Esophagus squamous epithelium (tissue), 4 donors: ENCODE measurements around the gene MED13L.

Experiments
- POLR2A ChIP-seq, 4 donors: fragments of 450-650 bp; IDR thresholded peaks; one replicate each; pipeline ENCODE4 v1.6.1; 2017; ENCODE audit warnings: antibody characterized with exemption in 4 of 4, mild to moderate bottlenecking in 4 of 4, moderate library complexity in 3 of 4
- TF ChIP-seq, protein P1 (sequence below), 6 experiments: fragments of 450-650 bp in 4 of 6; fragments of 200-600 bp in 2 of 6; sonication (generic) in 2 of 6; IDR thresholded peaks; one replicate each; pipeline ENCODE4 v1.5.1; 2016 to 2019; ENCODE audit warnings: antibody characterized with exemption in 6 of 6, mild to moderate bottlenecking in 4 of 6, moderate library complexity in 4 of 6

DNA sequence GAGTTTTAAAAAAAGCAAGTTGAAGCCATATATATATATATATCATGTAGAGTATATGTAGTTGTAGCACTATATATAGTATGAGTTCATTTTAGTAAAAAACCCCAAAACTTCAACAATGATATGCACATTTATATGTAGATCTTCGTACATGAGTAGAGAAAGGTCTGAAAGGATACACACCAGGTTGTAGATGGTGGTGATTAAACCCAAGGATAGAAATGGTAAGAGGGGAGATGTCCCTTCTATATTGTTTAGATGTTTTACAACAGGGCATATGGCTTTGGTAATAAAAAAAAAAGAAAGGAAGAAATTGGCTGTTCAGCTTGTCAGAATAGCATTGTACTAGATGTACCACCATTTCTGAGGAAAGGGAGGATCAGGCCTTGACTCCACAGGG, 31.9 kb upstream of the MED13L start:
- TF ChIP-seq, protein P1, sequence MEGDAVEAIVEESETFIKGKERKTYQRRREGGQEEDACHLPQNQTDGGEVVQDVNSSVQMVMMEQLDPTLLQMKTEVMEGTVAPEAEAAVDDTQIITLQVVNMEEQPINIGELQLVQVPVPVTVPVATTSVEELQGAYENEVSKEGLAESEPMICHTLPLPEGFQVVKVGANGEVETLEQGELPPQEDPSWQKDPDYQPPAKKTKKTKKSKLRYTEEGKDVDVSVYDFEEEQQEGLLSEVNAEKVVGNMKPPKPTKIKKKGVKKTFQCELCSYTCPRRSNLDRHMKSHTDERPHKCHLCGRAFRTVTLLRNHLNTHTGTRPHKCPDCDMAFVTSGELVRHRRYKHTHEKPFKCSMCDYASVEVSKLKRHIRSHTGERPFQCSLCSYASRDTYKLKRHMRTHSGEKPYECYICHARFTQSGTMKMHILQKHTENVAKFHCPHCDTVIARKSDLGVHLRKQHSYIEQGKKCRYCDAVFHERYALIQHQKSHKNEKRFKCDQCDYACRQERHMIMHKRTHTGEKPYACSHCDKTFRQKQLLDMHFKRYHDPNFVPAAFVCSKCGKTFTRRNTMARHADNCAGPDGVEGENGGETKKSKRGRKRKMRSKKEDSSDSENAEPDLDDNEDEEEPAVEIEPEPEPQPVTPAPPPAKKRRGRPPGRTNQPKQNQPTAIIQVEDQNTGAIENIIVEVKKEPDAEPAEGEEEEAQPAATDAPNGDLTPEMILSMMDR (IDR thresholded peaks at IDR 0.05), result no peak
- no peak for TF ChIP-seq POLR2A (IDR thresholded peaks at IDR 0.05)
